Measurements from ENCODE around the gene MYO7B. TPM values are rescaled to one million over a fixed set of nuclear protein-coding genes. Genes with fewer than 3 reads are reported as not detected.
"Not testable (repeated sequence)": the region's sequence is repeated elsewhere in the genome, so short reads cannot be mapped to it uniquely, and the experiment has no call there.

MYO7B gene
- total RNA-seq, 1 donor from 2014 or later, result 0.29 TPM

DNA sequence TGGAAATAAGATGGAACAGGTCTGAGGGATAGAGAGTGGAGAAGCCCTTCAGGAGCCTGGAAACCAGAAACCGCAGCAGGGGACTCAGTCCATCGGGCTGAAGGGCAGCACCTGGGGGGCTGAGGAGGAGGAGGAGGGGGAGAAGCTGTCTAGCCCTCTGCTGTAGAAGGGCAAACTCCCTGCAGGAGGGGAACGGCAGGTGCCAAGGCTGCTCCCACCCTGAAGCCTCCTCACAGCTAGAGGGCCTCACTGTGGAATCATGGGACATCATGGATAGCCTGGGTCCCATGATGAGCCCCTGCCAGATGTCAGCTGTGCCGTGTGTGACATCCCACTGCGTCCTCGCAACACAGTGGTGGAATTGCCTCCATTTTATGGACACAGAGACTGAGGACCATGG, 435 bp downstream of the MYO7B start:
- H3K9me3 Mint-ChIP-seq (ENCODE audit: unreplicated experiment), result peaks cover 3% of the 10 kb centered on the region
- no peaks in the 10 kb centered on the region for H3K4me1 Mint-ChIP-seq (ENCODE audit: low read depth, unreplicated experiment)
- TF ChIP-seq, protein P1, sequence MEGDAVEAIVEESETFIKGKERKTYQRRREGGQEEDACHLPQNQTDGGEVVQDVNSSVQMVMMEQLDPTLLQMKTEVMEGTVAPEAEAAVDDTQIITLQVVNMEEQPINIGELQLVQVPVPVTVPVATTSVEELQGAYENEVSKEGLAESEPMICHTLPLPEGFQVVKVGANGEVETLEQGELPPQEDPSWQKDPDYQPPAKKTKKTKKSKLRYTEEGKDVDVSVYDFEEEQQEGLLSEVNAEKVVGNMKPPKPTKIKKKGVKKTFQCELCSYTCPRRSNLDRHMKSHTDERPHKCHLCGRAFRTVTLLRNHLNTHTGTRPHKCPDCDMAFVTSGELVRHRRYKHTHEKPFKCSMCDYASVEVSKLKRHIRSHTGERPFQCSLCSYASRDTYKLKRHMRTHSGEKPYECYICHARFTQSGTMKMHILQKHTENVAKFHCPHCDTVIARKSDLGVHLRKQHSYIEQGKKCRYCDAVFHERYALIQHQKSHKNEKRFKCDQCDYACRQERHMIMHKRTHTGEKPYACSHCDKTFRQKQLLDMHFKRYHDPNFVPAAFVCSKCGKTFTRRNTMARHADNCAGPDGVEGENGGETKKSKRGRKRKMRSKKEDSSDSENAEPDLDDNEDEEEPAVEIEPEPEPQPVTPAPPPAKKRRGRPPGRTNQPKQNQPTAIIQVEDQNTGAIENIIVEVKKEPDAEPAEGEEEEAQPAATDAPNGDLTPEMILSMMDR (IDR thresholded peaks at IDR 0.05; ENCODE audit: partially characterized antibody, unreplicated experiment), result no peak
- H3K27me3 Mint-ChIP-seq (ENCODE audit: unreplicated experiment), result peaks cover 1% of the 10 kb centered on the region
- H3K27ac Mint-ChIP-seq (ENCODE audit: unreplicated experiment), result no peak overlapping the region
- DNase-seq, result no peak
- no peak overlapping the region for H3K4me3 Mint-ChIP-seq (ENCODE audit: unreplicated experiment)
- H3K36me3 Mint-ChIP-seq (ENCODE audit: unreplicated experiment), result no peaks in the 10 kb centered on the region

GRCh38 chr2:127536707-127537541, 1.4 kb downstream of the MYO7B start:
- no peak for DNase-seq
- H3K27me3 Mint-ChIP-seq (ENCODE audit: unreplicated experiment), result peaks cover 3% of the 10 kb centered on the region
- no peaks in the 10 kb centered on the region for H3K4me1 Mint-ChIP-seq (ENCODE audit: low read depth, unreplicated experiment)
- H3K36me3 Mint-ChIP-seq (ENCODE audit: unreplicated experiment), result no peaks in the 10 kb centered on the region
- H3K27ac Mint-ChIP-seq (ENCODE audit: unreplicated experiment), result no peak overlapping the region
- TF ChIP-seq, protein P1 (IDR thresholded peaks at IDR 0.05; ENCODE audit: partially characterized antibody, unreplicated experiment), result no peak
- H3K4me3 Mint-ChIP-seq (ENCODE audit: unreplicated experiment), result no peak overlapping the region
- H3K9me3 Mint-ChIP-seq (ENCODE audit: unreplicated experiment), result peaks cover 3% of the 10 kb centered on the region

GRCh38 chr2:127537644-127538043, 2.2 kb downstream of the MYO7B start:
- peaks cover 3% of the 10 kb centered on the region for H3K27me3 Mint-ChIP-seq (ENCODE audit: unreplicated experiment)
- no peak overlapping the region for H3K27ac Mint-ChIP-seq (ENCODE audit: unreplicated experiment)
- H3K4me3 Mint-ChIP-seq (ENCODE audit: unreplicated experiment), result no peak overlapping the region

GRCh38 chr2:127541809-127542208, 6.3 kb downstream of the MYO7B start:
- peaks cover 5% of the 10 kb centered on the region for H3K27me3 Mint-ChIP-seq (ENCODE audit: unreplicated experiment)
- no peak overlapping the region for H3K4me3 Mint-ChIP-seq (ENCODE audit: unreplicated experiment)
- TF ChIP-seq, protein P1 (IDR thresholded peaks at IDR 0.05; ENCODE audit: partially characterized antibody, unreplicated experiment), result no peak
- no peak overlapping the region for H3K27ac Mint-ChIP-seq (ENCODE audit: unreplicated experiment)
- no peaks in the 10 kb centered on the region for H3K9me3 Mint-ChIP-seq (ENCODE audit: unreplicated experiment)
- H3K4me1 Mint-ChIP-seq (ENCODE audit: low read depth, unreplicated experiment), result peaks cover 4% of the 10 kb centered on the region
- DNase-seq, result no peak
- no peaks in the 10 kb centered on the region for H3K36me3 Mint-ChIP-seq (ENCODE audit: unreplicated experiment)

More at GRCh38 chr2:127537644-127538043, 2.2 kb downstream of the MYO7B start:
- Mint-ChIP-seq H3K9me3 (ENCODE audit: unreplicated experiment) (peaks cover 3% of the 10 kb centered on the region), H3K4me1 (ENCODE audit: low read depth, unreplicated experiment) (peaks cover 1% of the 10 kb centered on the region), H3K36me3 (ENCODE audit: unreplicated experiment) (no peaks in the 10 kb centered on the region)
- TF ChIP-seq, protein P1 (IDR thresholded peaks at IDR 0.05; ENCODE audit: partially characterized antibody, unreplicated experiment), result no peak
- DNase-seq, result no peak

- H3K27me3 Mint-ChIP-seq (ENCODE audit: unreplicated experiment), result peaks cover 5% of the 10 kb centered on the region
- H3K4me3 Mint-ChIP-seq (ENCODE audit: unreplicated experiment), result no peak overlapping the region
- DNase-seq, result no peak
- H3K36me3 Mint-ChIP-seq (ENCODE audit: unreplicated experiment), result no peaks in the 10 kb centered on the region
- no peaks in the 10 kb centered on the region for H3K9me3 Mint-ChIP-seq (ENCODE audit: unreplicated experiment)
- no peak overlapping the region for H3K27ac Mint-ChIP-seq (ENCODE audit: unreplicated experiment)
- H3K4me1 Mint-ChIP-seq (ENCODE audit: low read depth, unreplicated experiment), result peaks cover 4% of the 10 kb centered on the region
- TF ChIP-seq, protein P1 (IDR thresholded peaks at IDR 0.05; ENCODE audit: partially characterized antibody, unreplicated experiment), result no peak
Measured at GRCh38 chr2:127542231-127542630, 6.7 kb downstream of the MYO7B start.

GRCh38 chr2:127543013-127543501, 7.6 kb downstream of the MYO7B start:
- H3K36me3 Mint-ChIP-seq (ENCODE audit: unreplicated experiment); H3K27ac Mint-ChIP-seq (ENCODE audit: unreplicated experiment); H3K27me3 Mint-ChIP-seq (ENCODE audit: unreplicated experiment); H3K4me1 Mint-ChIP-seq (ENCODE audit: low read depth, unreplicated experiment); H3K4me3 Mint-ChIP-seq (ENCODE audit: unreplicated experiment); DNase-seq; H3K9me3 Mint-ChIP-seq (ENCODE audit: unreplicated experiment): not testable (repeated sequence)

Data from glutamatergic neuron (in vitro differentiated cells).